ENCODE results near the gene WDR31. TPM values are rescaled to one million over a fixed set of nuclear protein-coding genes. Genes with fewer than 3 reads are reported as not detected.
"Not testable (repeated sequence)": the region's sequence is repeated elsewhere in the genome, so short reads cannot be mapped to it uniquely, and the experiment has no call there.

The WDR31 gene
- not detected for polyA plus RNA-seq

GRCh38 chr9:113340011-113340699 is at the start of gene WDR31:
TSS of gene WDR31 (minus strand) at chr9:113340275. CDS start at chr9:113332022, 8,253 bp downstream.
- DNase-seq: peak; percentile 69 to 80 (median 76)
- H3K36me3 Mint-ChIP-seq: no peaks in the 10 kb centered on the region
- peak within 1 kb of the TSS in 5 of 6 donors; percentile 9 to 85 (median 56) for H3K27ac Mint-ChIP-seq
- H3K27me3 Mint-ChIP-seq (ENCODE audit: low read depth in 3 of 3): peaks cover 5 to 10% (median 5%) of the 10 kb centered on the region in 3 donors
- peak within 1 kb of the TSS; percentile 77 to 87 (median 84) for H3K4me3 Mint-ChIP-seq
- H3K4me1 Mint-ChIP-seq: peaks cover 11 to 15% of the 10 kb centered on the region in 2 donors
- H3K9me3 Mint-ChIP-seq: no peaks in the 10 kb centered on the region

GRCh38 chr9:113389451-113389850 is 49.4 kb upstream of the WDR31 start:
- peaks cover 0 to 3% (median 0%) of the 10 kb centered on the region in 3 donors for H3K27me3 Mint-ChIP-seq (ENCODE audit: low read depth in 3 of 3)
- H3K9me3 Mint-ChIP-seq: no peaks in the 10 kb centered on the region
- H3K4me1 Mint-ChIP-seq: no peaks in the 10 kb centered on the region
- no peak overlapping the region for H3K4me3 Mint-ChIP-seq
- H3K27ac Mint-ChIP-seq: no peak overlapping the region
- H3K36me3 Mint-ChIP-seq: peaks cover 8 to 45% (median 16%) of the 10 kb centered on the region in 3 donors
- DNase-seq: no peak

GRCh38 chr9:113388833-113389232 is 48.8 kb upstream of the WDR31 start:
- no peaks in the 10 kb centered on the region for H3K4me1 Mint-ChIP-seq
- H3K9me3 Mint-ChIP-seq: no peaks in the 10 kb centered on the region
- no peak for DNase-seq
- H3K4me3 Mint-ChIP-seq: no peak overlapping the region
- H3K27ac Mint-ChIP-seq: no peak overlapping the region
- H3K27me3 Mint-ChIP-seq (ENCODE audit: low read depth in 3 of 3): peaks cover 0 to 3% (median 0%) of the 10 kb centered on the region in 3 donors
- H3K36me3 Mint-ChIP-seq: peaks cover 8 to 45% (median 16%) of the 10 kb centered on the region in 3 donors

- peaks cover 0 to 1% (median 0%) of the 10 kb centered on the region in 3 donors for H3K27me3 Mint-ChIP-seq (ENCODE audit: low read depth in 3 of 3)
- H3K36me3 Mint-ChIP-seq: peaks cover 8 to 41% (median 16%) of the 10 kb centered on the region in 3 donors
- no peaks in the 10 kb centered on the region for H3K4me1 Mint-ChIP-seq
- no peak for DNase-seq
- H3K9me3 Mint-ChIP-seq: no peaks in the 10 kb centered on the region
- peak overlapping the region in 1 of 6 donors; percentile 71 for H3K27ac Mint-ChIP-seq
- no peak overlapping the region for H3K4me3 Mint-ChIP-seq
Measured at GRCh38 chr9:113387560-113388230, 47.6 kb upstream of the WDR31 start.

DNA sequence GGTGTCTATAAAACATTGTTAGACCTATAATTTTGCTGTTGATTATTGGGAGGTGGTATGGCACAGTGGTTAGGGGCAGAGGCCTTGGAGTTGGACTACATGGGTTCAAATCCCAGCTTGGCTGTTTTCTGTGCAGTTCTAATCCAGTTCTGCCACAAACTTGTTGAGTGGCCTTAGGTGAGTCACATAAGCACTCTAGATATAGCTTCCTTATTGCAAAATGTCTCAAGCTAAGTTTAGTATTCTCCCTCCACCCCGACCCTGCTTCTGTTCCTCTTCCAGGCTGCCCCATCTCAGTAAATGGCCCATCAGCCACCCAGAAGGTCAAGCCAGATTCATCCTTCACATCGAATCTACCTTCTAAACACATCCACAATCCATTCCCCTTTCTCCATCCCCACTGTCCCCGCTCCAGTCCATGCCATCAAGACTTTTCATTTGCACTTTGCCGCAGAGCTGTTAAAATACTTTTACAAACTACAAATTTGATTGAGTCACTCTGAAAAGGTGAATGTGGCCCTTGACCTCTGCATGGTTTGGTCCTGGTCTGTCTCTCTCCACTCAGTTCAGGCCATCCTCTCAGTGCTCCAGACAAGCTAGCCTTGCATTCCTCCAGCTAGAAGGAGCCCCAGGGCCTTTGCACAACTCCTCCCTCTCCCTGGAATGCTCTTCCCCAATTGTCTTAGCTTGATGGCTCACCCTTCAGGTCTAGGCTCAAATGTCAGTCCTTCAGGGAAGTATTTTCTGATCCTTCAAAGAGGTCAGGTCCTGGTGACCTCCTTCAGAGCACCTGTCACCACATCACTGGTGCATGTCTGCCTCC is 46.7 kb upstream of the WDR31 start:
- no peaks in the 10 kb centered on the region for H3K4me1 Mint-ChIP-seq
- DNase-seq: no peak
- H3K4me3 Mint-ChIP-seq: no peak overlapping the region
- no peaks in the 10 kb centered on the region for H3K9me3 Mint-ChIP-seq
- H3K27ac Mint-ChIP-seq: peak overlapping the region in 1 of 6 donors; percentile 71
- H3K27me3 Mint-ChIP-seq (ENCODE audit: low read depth in 3 of 3): peaks cover 0 to 1% (median 0%) of the 10 kb centered on the region in 3 donors
- peaks cover 8 to 33% (median 16%) of the 10 kb centered on the region in 3 donors for H3K36me3 Mint-ChIP-seq

DNA sequence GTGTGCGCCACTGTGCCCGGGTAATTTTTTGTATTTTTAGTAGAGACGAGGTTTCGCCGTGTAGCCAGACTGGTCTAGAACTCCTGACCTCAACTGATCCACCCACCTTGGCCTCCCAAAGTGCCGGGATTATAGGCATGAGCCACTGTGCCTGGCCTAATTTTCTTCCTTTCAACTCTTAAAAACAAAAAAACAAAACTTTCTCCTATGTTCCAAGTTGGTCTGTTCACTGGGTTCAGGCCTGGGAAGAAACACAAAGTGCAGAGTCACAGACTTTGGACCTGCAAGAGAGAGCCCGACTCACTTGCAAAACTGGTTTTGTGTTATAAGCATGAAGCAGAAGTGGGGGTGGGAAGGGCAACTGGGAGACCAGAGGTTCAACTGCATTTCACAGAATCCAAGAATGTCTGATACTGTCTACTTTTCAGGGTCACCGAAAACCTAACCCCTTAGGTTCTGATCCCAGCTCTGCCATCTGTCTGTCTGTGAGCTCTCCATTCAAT is 41.9 kb upstream of the WDR31 start:
- Mint-ChIP-seq H3K27ac (no peak overlapping the region), H3K27me3 (ENCODE audit: low read depth in 3 of 3) (peaks cover 0 to 2% (median 1%) of the 10 kb centered on the region in 3 donors), H3K4me1 (peaks cover 0 to 1% of the 10 kb centered on the region in 2 donors), H3K9me3 (no peaks in the 10 kb centered on the region), H3K4me3 (no peak overlapping the region), H3K36me3 (peaks cover under 1 to 13% (median 2%) of the 10 kb centered on the region in 3 donors)
- DNase-seq: no peak

GRCh38 chr9:113381441-113381840 is 41.4 kb upstream of the WDR31 start:
- not testable (repeated sequence) for H3K36me3 Mint-ChIP-seq; DNase-seq; H3K4me3 Mint-ChIP-seq; H3K4me1 Mint-ChIP-seq; H3K27me3 Mint-ChIP-seq (ENCODE audit: low read depth in 3 of 3); H3K27ac Mint-ChIP-seq; H3K9me3 Mint-ChIP-seq

GRCh38 chr9:113380869-113381378 is 40.8 kb upstream of the WDR31 start:
- H3K4me1 Mint-ChIP-seq: peaks cover 0 to 2% of the 10 kb centered on the region in 2 donors
- no peak overlapping the region for H3K4me3 Mint-ChIP-seq
- H3K36me3 Mint-ChIP-seq: peaks cover 0 to 6% (median 0%) of the 10 kb centered on the region in 3 donors
- no peaks in the 10 kb centered on the region for H3K9me3 Mint-ChIP-seq
- H3K27ac Mint-ChIP-seq: no peak overlapping the region
- peaks cover 0 to 2% (median 0%) of the 10 kb centered on the region in 3 donors for H3K27me3 Mint-ChIP-seq (ENCODE audit: low read depth in 3 of 3)
- no peak for DNase-seq

- not testable (repeated sequence) for DNase-seq; H3K4me3 Mint-ChIP-seq; H3K36me3 Mint-ChIP-seq; H3K9me3 Mint-ChIP-seq; H3K27me3 Mint-ChIP-seq (ENCODE audit: low read depth in 3 of 3)
- H3K27ac Mint-ChIP-seq: peak overlapping the region in 1 of 6 donors; percentile 34
- H3K4me1 Mint-ChIP-seq: peaks cover 11 to 12% of the 10 kb centered on the region in 2 donors
Measured at GRCh38 chr9:113379829-113380210, 39.7 kb upstream of the WDR31 start.

DNA sequence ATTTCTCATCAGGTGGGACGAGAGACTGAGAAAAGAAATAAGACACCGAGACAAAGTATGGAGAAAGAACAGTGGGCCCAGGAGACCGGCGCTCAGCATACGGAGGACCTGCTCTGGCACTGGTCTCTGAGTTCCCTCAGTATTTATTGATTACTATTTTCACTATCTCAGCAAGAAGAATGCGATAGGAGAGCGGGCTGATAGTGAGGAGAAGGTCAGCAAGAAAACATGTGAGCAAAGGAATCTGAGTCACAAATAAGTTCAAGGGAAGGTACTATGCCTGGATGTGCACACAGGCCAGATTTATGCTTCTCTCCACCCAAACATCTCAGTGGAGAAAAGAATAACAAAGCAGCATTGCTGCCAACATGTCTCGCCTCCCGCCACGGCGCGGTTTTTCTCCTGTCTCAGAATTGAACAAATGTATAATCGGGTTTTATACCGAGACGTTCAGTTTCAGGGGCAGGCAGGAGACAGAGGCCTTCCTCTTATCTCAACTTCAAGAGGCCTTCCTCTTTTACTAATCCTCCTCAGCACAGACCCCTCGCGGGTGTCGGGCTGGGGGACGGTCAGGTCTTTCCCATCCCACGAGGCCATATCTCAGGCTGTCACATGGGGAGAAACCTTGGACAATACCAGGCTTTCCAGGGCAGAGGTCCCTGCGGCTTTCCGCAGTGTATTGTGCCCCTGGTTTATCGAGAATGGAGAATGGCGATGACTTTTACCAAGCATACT is 39.2 kb upstream of the WDR31 start:
- H3K9me3 Mint-ChIP-seq; H3K36me3 Mint-ChIP-seq; H3K27me3 Mint-ChIP-seq (ENCODE audit: low read depth in 3 of 3); H3K4me3 Mint-ChIP-seq; DNase-seq: not testable (repeated sequence)
- Mint-ChIP-seq H3K4me1 (peaks cover 15 to 16% of the 10 kb centered on the region in 2 donors), H3K27ac (peak overlapping the region in 4 of 6 donors; percentile 21 to 71 (median 46))

- H3K27me3 Mint-ChIP-seq (ENCODE audit: low read depth in 3 of 3): peaks cover 0 to 4% (median 2%) of the 10 kb centered on the region in 3 donors
- peak within 1 kb of the TSS; percentile 51 to 81 (median 75) for H3K27ac Mint-ChIP-seq
- peak within 1 kb of the TSS; percentile 82 to 88 (median 84) for H3K4me3 Mint-ChIP-seq
- peaks cover 15 to 17% of the 10 kb centered on the region in 2 donors for H3K4me1 Mint-ChIP-seq
- peak; percentile 69 to 80 (median 76) for DNase-seq
- H3K36me3 Mint-ChIP-seq: peaks cover 0 to 5% (median 0%) of the 10 kb centered on the region in 3 donors
- no peaks in the 10 kb centered on the region for H3K9me3 Mint-ChIP-seq
Measured at GRCh38 chr9:113376634-113377567, 36.8 kb upstream of the WDR31 start, which contains the start of gene HDHD3. TSS of gene HDHD3 (minus strand) at chr9:113376986. CDS start at chr9:113374354, 2,632 bp downstream.
